HepG2 (cell line): ENCODE measurements around the gene AARSD1. TPM values are rescaled to one million over a fixed set of nuclear protein-coding genes. Genes with fewer than 3 reads are reported as not detected.
A peak's percentile ranks its signal among the peaks of the same experiment; 100 is the strongest.

ENCODE experiments used
- ARID5B ChIP-seq: IDR thresholded peaks from 2 replicates; pipeline ENCODE4 v1.4.0; 2020; ENCODE audit warnings: mild to moderate bottlenecking, missing genetic modification reagents
- BORCS8-MEF2B ChIP-seq: sonication (generic); formaldehyde crosslinking; IDR thresholded peaks from 2 replicates; pipeline ENCODE4 v1.8.0; 2022; ENCODE audit warnings: mild to moderate bottlenecking, missing genetic modification reagents
- ESRRA ChIP-seq: sonication (generic); formaldehyde crosslinking; IDR thresholded peaks from 2 replicates; pipeline ENCODE4 v1.5.1; 2020; ENCODE audit warnings: mild to moderate bottlenecking, low read depth, missing genetic modification reagents
- HMG20B ChIP-seq: conservative IDR thresholded peaks from 2 replicates; pipeline ENCODE4 v1.6.1; 2016; ENCODE audit warnings: missing genetic modification reagents, missing compliant biosample characterization
- IRF2 ChIP-seq: IDR thresholded peaks from 2 replicates; pipeline ENCODE4 v1.6.1; 2018; ENCODE audit warnings: missing genetic modification reagents, missing compliant biosample characterization
- MIER2 ChIP-seq: IDR thresholded peaks from 2 replicates; pipeline ENCODE4 v1.6.1; 2016; ENCODE audit warnings: missing biosample characterization, missing genetic modification reagents
- MYNN ChIP-seq: sonication (generic); formaldehyde crosslinking; IDR thresholded peaks from 2 replicates; pipeline ENCODE4 v1.4.0; 2020; ENCODE audit warnings: mild to moderate bottlenecking, low read depth, missing genetic modification reagents
- REL ChIP-seq: sonication (generic); formaldehyde crosslinking; conservative IDR thresholded peaks from 2 replicates; pipeline ENCODE4 v1.8.0; 2022; ENCODE audit warnings: mild to moderate bottlenecking, missing genetic modification reagents, moderate library complexity
- SKIL ChIP-seq: sonication (generic); formaldehyde crosslinking; IDR thresholded peaks from 2 replicates; pipeline ENCODE4 v1.8.0; 2022; ENCODE audit warnings: missing genetic modification reagents, mild to moderate bottlenecking, moderate library complexity, borderline replicate concordance
- SNAPC2 ChIP-seq: sonication (generic); formaldehyde crosslinking; IDR thresholded peaks from 2 replicates; pipeline ENCODE4 v1.8.1; 2022; ENCODE audit warnings: mild to moderate bottlenecking, missing genetic modification reagents
- SOX13 ChIP-seq, 3 experiments: fragments of 450-650 bp in 1 of 3; sonication (generic) in 1 of 3; formaldehyde crosslinking in 1 of 3; IDR thresholded peaks in 2 of 3; conservative IDR thresholded peaks in 1 of 3; 2 replicates each; pipeline versions ENCODE4 v1.5.0 to v1.6.1; 2016 to 2020; ENCODE audit warnings: antibody characterized with exemption in 1 of 3, mild to moderate bottlenecking in 1 of 3, missing compliant biosample characterization in 1 of 3, missing genetic modification reagents in 1 of 3, moderate library complexity in 1 of 3
- STAT5B ChIP-seq: sonication (generic); formaldehyde crosslinking; IDR thresholded peaks from 2 replicates; pipeline ENCODE4 v1.4.0; 2020; ENCODE audit warnings: missing genetic modification reagents
- TRIM22 ChIP-seq: fragments of 450-650 bp; IDR thresholded peaks from 2 replicates; pipeline ENCODE4 v1.6.1; 2017
- ZFYVE20 ChIP-seq: sonication (generic); formaldehyde crosslinking; IDR thresholded peaks from 2 replicates; pipeline ENCODE4 v1.8.0; 2023; ENCODE audit warnings: low read depth, mild to moderate bottlenecking, moderate library complexity, missing genetic modification reagents, borderline replicate concordance
- ZNF629 ChIP-seq: sonication (generic); formaldehyde crosslinking; conservative IDR thresholded peaks from 2 replicates; pipeline ENCODE4 v1.5.0; 2020; ENCODE audit warnings: missing genetic modification reagents
- ZNF782 ChIP-seq: sonication (generic); formaldehyde crosslinking; IDR thresholded peaks from 2 replicates; pipeline ENCODE4 v1.4.0; 2020; ENCODE audit warnings: missing genetic modification reagents, mild to moderate bottlenecking, borderline replicate concordance
- ZNF816 ChIP-seq: sonication (generic); formaldehyde crosslinking; IDR thresholded peaks from 2 replicates; pipeline ENCODE4 v1.8.0; 2022; ENCODE audit warnings: missing genetic modification reagents, mild to moderate bottlenecking, borderline replicate concordance
- ZNF841 ChIP-seq: sonication (generic); formaldehyde crosslinking; IDR thresholded peaks from 2 replicates; pipeline ENCODE4 v1.8.1; 2023; ENCODE audit warnings: missing genetic modification reagents, borderline replicate concordance
- ZSCAN25 ChIP-seq: sonication (generic); formaldehyde crosslinking; IDR thresholded peaks from 2 replicates; pipeline ENCODE4 v1.8.0; 2022; ENCODE audit warnings: mild to moderate bottlenecking, missing genetic modification reagents
- polyA plus RNA-seq, 8 experiments: library from polyadenylated mRNA; depleted of rRNA in 3 of 8; stranded (reverse) in 7 of 8; unstranded in 1 of 8; fragments of >200 nt; fragmentation: Illumina TruSeq in 4 of 8; extraction: Trizol in 4 of 8; gene quantifications; 2 replicates each; pipeline versions ENCODE4 v1.2.1 to v1.2.3, GENCODE V29; 2011 to 2016; ENCODE audit warnings: low read depth in 4 of 8, missing spikeins in 1 of 8, mixed read lengths in 1 of 8; ENCODE audit not compliant: insufficient read depth in 1 of 8
- total RNA-seq, 5 experiments: library from RNA; depleted of rRNA; stranded (reverse); fragments of >200 nt; fragmentation: Illumina TruSeq; extraction: Trizol; gene quantifications; 2 replicates each; pipeline ENCODE4 v1.2.3, GENCODE V29; 2016; ENCODE audit warnings: low read depth in 1 of 5
- TF ChIP-seq, protein P1 (sequence below): sonication (generic); formaldehyde crosslinking; IDR thresholded peaks from 2 replicates; pipeline ENCODE4 v1.8.0; 2022; ENCODE audit warnings: missing genetic modification reagents, mild to moderate bottlenecking, borderline replicate concordance

AARSD1 gene
- total and polyA plus RNA-seq, 2 of the 13 experiments (the other 11 are each of a cell fraction or from before 2014, with no cell fraction given) = 24.7 to 29.3 TPM

- TF ChIP-seq ARID5B (CRISPR knock-in tag) (peak; percentile 17; the same call in 1 of the 2 replicates), SKIL (CRISPR knock-in tag) (no peak), HMG20B (CRISPR knock-in tag) (no peak), ZSCAN25 (CRISPR knock-in tag) (no peak), ZFYVE20 (CRISPR knock-in tag) (no peak), ZNF782 (peak; percentile 59; the same call in 1 of the 2 replicates), TRIM22 (no peak), STAT5B (CRISPR knock-in tag) (no peak), ZNF629 (no peak), ZNF841 (CRISPR knock-in tag) (no peak), ZNF816 (CRISPR knock-in tag) (no peak), REL (no peak), IRF2 (peak; percentile 31; the same call in 1 of the 2 replicates), SOX13 (IDR thresholded peaks at IDR 0.05) (no peak), SOX13 (CRISPR knock-in tag; conservative IDR thresholded peaks at IDR 0.05 in 1 of 2, IDR thresholded peaks at IDR 0.05 in 1 of 2) (no peak), ESRRA (CRISPR knock-in tag) (no peak), MYNN (CRISPR knock-in tag) (no peak), MIER2 (CRISPR knock-in tag) (no peak), SNAPC2 (peak; percentile 26; the same call in 1 of the 2 replicates), BORCS8-MEF2B (0 out of 2 replicates have a peak, but pooled peaks have one; percentile 38)
- TF ChIP-seq, protein P1, sequence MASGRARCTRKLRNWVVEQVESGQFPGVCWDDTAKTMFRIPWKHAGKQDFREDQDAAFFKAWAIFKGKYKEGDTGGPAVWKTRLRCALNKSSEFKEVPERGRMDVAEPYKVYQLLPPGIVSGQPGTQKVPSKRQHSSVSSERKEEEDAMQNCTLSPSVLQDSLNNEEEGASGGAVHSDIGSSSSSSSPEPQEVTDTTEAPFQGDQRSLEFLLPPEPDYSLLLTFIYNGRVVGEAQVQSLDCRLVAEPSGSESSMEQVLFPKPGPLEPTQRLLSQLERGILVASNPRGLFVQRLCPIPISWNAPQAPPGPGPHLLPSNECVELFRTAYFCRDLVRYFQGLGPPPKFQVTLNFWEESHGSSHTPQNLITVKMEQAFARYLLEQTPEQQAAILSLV (CRISPR knock-in tag) = peak; percentile 47; the same call in 1 of the 2 replicates
Observed at GRCh38 chr17:42964161-42964932, at the start of gene AARSD1 (continued).
